Measurements from ENCODE around the gene CLASRP.

Gene CLASRP

GRCh38 chr19:45061965-45062364 is 23.1 kb downstream of the CLASRP start:
- no peak for DNase-seq (ENCODE audit: low read depth in 2 of 2)

DNA sequence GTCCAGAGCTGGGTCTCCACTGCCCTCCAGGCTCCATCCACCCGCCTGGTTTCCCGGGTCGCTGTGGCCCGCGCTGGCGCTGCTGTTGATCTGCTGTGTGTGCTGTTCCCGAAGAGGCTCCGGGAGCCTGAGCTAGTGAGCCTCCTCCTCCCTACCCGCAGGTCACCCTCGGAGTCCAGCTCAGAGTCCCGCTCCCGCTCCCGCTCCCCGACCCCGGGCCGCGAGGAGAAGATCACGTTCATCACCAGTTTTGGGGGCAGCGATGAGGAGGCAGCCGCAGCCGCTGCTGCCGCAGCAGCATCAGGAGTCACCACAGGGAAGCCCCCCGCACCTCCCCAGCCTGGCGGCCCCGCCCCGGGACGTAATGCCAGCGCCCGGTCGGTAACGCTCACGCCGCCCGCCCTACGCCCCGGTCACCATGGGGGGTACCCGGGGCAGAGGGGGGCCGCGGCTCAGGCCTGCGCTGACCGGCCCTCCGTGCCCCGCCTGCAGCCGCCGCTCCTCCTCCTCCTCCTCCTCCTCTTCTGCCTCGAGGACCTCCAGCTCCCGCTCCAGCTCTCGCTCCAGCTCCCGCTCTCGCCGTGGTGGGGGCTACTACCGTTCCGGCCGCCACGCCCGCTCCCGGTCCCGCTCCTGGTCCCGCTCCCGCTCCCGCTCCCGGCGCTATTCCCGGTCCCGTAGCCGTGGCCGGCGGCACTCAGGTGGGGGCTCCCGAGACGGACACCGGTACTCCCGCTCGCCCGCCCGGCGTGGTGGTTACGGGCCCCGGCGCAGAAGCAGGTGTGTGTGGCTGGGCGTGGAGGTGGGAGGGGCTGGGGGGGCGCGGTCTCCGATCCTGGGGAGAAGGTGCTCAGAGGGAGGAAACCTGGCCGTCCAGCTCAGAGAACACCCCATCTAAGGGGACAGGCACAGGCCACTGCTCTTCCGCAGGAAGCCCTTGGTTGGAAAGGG is 25.3 kb downstream of the CLASRP start:
- no peak for DNase-seq (ENCODE audit: low read depth in 2 of 2)

DNA sequence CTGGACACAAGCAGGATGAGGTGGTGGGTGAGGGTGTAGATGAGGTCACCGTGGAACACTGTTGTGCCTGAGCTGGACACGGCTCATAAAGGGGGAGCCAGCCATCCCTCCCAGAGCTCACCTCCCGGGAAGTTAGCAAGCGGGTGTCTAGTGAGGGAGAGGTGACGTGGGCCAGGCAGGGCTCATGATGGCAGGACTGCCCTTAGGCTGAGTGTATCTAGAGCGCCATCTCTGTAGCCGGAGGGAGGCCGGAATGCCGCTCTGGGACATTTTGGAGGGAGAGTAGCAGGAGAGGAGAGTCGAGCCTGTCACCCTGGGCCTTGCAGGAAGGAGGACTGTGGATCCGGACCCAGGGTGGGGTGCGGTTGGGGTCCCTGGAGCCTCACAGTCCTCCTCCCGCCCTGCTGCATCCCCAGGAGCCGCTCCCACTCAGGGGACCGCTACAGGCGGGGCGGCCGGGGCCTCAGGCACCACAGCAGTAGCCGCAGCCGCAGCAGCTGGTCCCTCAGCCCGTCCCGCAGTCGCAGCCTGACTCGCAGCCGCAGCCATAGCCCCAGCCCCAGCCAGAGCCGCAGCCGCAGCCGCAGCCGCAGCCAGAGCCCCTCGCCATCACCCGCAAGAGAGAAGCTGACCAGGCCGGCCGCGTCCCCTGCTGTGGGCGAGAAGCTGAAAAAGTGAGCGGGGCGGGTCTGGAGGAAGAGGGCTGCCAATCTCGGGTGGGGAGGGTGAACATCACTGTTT is 28.2 kb downstream of the CLASRP start:
- no peak for DNase-seq (ENCODE audit: low read depth in 2 of 2)

DNA sequence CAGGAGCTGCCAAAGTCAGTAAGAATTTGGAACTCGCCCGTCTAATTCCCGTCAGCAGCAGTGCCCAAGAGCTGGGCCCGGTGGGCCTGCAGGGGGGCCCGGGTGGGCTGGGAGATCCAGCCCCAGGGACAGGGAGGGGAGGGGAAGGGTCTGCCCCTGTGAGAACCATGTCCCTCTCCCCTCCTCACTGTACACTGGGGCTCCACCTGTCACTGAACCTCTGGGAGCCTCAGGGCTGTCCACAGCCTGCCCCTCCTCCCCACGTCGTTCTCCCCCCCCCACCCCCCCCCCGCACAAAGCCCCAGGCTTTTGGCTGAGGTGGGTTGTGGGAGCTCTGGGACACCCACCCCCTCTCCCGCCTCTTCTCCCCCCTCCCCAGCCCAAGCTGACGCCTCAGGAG is 29.2 kb downstream of the CLASRP start:
- DNase-seq (ENCODE audit: low read depth in 2 of 2), result no peak

DNA sequence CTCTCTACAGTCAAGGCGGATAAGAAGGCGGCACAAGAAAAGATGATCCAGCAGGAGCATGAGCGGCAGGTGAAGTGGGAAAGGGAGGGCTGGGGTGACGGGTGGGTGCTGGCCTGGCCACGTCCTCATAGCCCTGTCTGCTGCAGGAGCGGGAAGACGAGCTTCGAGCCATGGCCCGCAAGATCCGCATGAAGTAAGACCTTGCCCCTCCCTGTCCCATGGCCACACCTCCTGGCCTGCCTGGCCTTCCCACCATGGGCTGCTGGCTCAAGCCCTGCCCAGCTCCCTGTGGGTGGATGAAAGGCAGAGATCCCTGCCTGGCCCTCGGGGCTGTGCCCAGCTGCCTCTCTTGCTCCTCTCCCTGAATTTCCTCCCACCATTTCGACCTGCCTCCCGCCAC is 30.2 kb downstream of the CLASRP start:
- DNase-seq (ENCODE audit: low read depth in 2 of 2), result no peak

- DNase-seq (ENCODE audit: low read depth in 2 of 2), result no peak
Measured at GRCh38 chr19:45070214-45070613, 31.4 kb downstream of the CLASRP start.

- DNase-seq (ENCODE audit: low read depth in 2 of 2), result no peak
Measured at GRCh38 chr19:45070861-45071544, 32.2 kb downstream of the CLASRP start.

GRCh38 chr19:45071545-45071938 is 32.7 kb downstream of the CLASRP start:
- no peak for DNase-seq (ENCODE audit: low read depth in 2 of 2)

DNA sequence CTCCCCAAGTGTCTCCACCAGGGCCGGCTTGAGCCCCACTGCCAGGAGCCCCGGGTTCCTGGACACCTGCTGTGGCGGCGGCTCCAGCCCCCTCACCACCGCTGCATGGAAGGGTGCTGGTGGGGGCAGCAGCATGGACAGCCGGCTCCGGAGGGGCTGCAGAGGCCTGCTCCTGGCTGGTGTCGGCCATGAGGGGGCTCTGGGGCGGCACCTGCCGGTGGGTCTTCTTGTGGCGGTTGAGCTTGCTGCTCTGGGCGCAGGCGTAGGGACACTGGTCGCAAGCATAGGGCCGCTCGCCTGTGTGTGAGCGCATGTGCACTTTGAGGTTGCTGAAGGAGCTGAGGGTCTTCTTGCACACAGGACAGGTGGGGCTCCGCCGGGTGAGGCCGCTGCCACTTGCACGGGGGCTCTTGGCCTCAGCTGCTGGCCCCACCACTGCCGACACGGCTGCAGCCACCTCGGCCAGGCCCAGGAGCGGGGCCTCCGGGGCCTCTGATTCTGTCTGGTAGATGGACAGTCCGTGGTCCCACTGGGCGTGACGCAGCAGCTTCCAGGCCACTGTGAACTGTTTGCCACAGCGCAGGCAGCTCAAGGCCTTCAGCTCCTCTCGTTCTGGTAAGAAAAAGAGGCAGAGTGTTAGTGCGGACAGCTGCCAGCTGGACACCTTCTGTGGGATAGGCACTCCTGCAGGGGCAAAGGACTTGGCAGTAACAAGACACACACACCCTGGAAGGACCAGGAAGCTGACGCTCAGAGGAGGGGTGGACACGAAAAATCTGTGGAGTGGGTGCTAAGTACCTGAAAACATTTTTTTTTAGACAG is 33.3 kb downstream of the CLASRP start:
- DNase-seq (ENCODE audit: low read depth in 2 of 2), result no peak

DNA sequence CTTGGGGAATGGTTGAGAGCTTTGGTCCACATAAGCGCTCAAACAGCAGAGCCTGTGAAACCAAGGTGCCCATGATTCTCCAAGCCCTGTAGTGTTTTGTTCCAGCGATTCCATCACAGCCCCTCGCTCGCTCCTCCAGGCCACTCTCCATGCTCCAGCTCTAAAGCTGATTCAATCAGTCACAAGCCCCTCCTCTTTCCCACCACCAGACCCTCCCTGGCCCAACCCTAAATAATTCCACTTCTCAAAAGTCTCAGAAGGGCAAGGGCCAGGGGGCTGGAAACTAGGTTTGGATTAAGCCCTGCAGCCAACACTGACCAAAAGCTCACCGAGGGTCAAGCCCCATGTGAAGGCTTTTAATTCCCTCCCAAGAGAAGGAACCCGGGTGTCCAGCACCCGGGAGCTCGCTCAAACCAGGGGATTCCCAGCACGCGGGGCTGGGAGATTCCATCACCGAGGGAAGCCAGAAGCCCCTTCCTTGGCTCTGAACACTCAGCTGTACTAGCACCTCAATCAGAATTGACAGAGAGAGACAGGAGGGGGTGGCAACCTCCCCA is 36.0 kb downstream of the CLASRP start:
- no peak for DNase-seq (ENCODE audit: low read depth in 2 of 2)

DNA sequence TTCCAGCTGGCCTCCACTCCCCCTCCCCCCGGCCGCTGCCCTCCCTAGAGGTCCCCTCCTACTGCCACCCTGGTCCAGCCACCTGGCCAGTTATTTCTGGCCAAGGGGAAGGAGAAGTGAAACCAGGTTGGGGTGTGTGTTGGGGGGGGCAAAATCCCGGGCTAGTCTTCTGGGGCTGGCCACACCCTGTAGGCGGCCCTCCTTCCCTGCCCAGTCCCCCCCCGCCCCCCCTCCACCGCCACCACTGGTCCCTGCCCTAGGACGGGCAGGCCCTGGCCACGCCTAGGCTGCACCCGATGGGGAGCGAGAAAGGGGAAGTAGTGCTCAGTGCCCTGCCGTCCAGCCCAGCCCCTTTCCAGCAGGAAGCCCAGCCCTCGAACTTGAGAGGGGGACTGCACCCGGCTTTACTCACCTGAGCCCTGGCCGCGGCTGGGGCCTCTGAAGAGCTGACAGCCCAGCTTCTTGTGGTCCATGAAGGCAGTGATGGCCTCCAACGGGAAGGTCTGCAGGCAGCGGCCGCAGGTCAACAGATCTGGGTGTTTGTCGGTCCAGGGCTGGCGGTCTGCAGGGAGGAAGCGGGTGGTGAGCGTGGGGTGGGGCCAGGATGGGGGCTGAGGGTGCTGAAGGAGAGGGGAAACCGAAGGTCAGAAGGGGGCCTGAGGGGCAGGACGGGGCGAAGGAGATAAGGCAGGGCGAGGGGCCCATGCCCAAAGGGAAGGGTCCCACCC is 36.6 kb downstream of the CLASRP start:
- DNase-seq (ENCODE audit: low read depth in 2 of 2), result no peak

GRCh38 chr19:45076029-45076850 is 37.4 kb downstream of the CLASRP start, which contains the start of gene ZNF296:
TSS of gene ZNF296 (minus strand) at chr19:45076478. CDS start at chr19:45076373, 105 bp downstream.
- DNase-seq (ENCODE audit: low read depth in 2 of 2), result peak; percentile 69 to 79

GRCh38 chr19:45076851-45077730 is 38.2 kb downstream of the CLASRP start:
- DNase-seq (ENCODE audit: low read depth in 2 of 2), result no peak

DNA sequence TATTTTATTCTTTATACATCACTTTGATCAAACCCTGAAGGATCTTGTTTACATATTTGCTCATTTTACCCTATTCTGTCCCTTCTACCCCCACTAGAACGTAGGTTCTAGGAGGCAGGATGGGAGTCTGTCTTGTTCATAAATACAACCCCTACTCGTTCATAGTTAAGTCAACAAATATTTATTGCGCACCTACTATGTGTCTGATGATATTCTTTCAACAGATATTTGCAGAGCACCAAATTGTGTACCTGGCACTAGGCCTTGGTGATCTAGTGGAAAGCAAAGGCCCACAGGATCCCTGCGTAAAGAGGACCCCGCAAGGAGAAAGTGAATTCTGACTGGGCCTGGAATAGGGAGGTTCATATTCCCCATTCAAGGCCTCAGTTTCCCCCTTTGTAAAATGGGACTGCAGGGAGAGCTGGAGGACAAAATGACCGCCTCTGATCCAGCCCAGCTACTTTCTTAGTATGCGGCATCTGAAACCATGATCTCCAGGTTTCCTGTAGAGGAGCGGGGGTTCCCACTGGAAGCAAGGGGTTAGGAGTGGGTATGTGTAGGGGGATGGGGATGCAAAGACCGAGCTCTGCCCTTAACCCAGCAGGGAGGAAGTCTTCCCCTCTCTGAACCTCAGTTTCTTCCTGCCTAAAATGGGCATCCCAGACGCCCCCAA is 39.7 kb downstream of the CLASRP start:
- DNase-seq (ENCODE audit: low read depth in 2 of 2), result no peak

DNA sequence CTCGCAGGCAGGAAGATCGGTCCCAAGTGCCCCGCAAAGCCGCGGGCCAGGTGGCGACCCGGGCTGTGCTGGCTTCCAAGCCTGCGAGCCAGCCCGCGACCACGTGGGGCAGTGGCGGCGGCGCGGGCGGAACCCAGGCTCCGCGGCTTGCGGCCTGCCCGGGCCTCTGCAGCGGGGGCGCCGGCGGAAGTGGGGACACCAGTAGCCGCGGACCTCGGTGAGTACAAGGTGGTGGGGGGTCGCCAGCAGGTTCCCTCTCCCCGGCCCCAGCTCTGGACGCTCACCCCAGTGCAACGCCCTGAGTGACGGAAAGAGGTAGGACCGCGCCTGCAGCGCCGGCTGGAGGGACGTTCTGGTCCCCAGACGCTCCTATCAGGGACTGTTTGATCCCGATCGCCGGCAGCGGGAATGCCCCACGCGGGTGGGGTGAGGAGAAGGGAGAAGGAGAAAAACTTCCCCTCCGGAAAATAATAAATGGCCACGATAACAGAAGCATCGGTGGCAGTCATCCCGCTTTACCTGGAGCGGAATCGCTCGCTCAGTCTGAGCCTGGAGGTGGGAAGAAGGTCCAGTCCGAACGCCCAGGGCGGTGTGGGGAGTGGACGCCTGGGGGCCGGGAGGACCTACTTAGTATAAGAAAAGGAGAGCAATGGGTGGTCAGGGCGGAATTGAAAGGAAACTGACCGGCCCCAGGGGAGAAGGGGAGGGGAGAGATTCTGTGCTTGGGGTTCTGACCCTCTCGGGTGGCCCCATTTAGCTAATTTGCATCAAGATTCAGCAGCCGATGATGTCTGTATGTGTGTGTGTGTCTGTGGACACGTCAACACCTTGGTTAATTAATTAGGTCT is 40.4 kb downstream of the CLASRP start, which contains the start of gene GEMIN7:
TSS of gene GEMIN7 (plus strand) at position 198 of the 848 bp plus-strand sequence. CDS start 10,855 bp downstream, outside the sequence.
- DNase-seq (ENCODE audit: low read depth in 2 of 2), result peak; percentile 72 to 75

DNA sequence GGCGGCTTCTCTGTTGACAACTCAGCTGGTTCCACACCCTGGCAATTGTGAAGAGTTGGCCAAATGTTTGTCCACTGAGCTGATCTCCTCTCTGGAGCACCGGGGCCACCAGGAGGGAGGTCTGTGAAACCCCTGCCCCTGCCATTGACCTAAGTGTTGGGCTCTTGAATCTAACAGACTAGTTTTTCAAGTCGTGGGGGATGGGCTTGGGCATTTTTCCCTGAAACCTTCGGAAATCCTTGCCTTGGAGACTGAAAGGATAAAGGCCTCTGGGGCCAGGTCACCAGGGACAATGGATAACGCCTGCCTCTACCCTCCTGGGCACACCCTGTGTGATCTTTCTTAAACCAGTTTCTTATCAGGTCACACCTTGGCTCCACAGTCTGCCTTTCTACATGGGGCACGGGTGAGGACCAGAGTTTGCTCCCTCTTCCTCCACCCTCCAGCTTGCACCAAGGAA is 41.1 kb downstream of the CLASRP start:
- DNase-seq (ENCODE audit: low read depth in 2 of 2), result no peak

DNA sequence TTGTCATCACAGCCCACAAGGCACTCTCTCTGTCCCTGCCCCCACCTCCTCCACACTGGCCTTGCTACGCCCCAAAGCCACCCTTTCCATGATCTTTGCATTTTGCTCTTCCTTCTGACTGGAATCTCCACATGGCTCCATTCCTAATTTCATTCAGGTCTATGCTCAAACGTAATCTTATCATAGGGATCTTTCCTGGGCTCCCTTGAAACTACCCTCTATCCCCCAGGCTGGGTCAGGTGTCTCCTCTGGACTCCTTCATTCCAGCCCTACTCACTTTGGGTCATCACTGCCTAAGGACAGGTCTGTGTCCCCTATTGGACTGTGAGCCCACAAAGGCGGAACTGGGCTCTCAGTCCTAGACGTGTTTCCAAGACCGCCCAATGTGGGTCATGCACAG is 43.3 kb downstream of the CLASRP start:
- no peak for DNase-seq (ENCODE audit: low read depth in 2 of 2)

Data from activated CD4-positive, alpha-beta T cell treated with anti-CD3 and anti-CD28 coated beads for 24 hours (primary cell).